Endothelial cell of umbilical vein (primary cell): ENCODE results near the gene TRIM62. TPM values are rescaled to one million over a fixed set of nuclear protein-coding genes. Genes with fewer than 3 reads are reported as not detected.

ENCODE experiments used
- BruUV-seq: library from RNA; stranded (reverse); fragments of 400-500 nt; replicated peaks from 2 replicates; lab custom pipeline; 2021; lab: Mats Ljungman, UMichigan
- CTCF ChIA-PET: fragments of 300-600, 350-600 bp; sonication (Branson Sonifier 250); formaldehyde crosslinking; loops from one replicate; lab custom pipeline; 2021; ENCODE audit warnings: antibody characterized with exemption, inconsistent platforms; lab: Charles Lee
- POLR2A ChIA-PET: fragments of 300-600, 350-600 bp; sonication (Branson Sonifier 250); formaldehyde crosslinking; loops from one replicate; lab custom pipeline; 2021; ENCODE audit warnings: antibody characterized with exemption, inconsistent platforms; lab: Charles Lee
- DNase-seq: peaks from one replicate; pipeline ENCODE4 v3.0.0-alpha.2; 2011; ENCODE audit warnings: low read depth, low spot score
- FAIRE-seq: peaks from 2 replicates; lab custom pipeline; 2011; peaks lifted over from hg19 to GRCh38; lab: Jason Lieb, UNC
- H2AFZ ChIP-seq: 2 replicates; pipeline ENCODE4 v1.6.0; 2012; ENCODE audit warnings: low read depth, low read length, control low read depth, inconsistent platforms
- H3K27ac ChIP-seq: 2 replicates; pipeline ENCODE4 v1.5.1; 2011; ENCODE audit warnings: low read depth, mild to moderate bottlenecking, control low read depth, low read length, moderate library complexity; ENCODE audit not compliant: insufficient read depth
- H3K27me3 ChIP-seq, 2 experiments: 2 replicates each; pipeline versions ENCODE4 v1.6.0 to v1.6.1; 2011; ENCODE audit warnings: low read length in 2 of 2, mixed read lengths in 1 of 2; ENCODE audit not compliant: control insufficient read depth in 2 of 2, insufficient read depth in 2 of 2
- H3K36me3 ChIP-seq, 2 experiments: 2 replicates in 1 of 2; 3 replicates in 1 of 2; pipeline ENCODE4 v1.5.1; 2011; ENCODE audit warnings: low read length in 2 of 2, mild to moderate bottlenecking in 1 of 2, moderate library complexity in 1 of 2; ENCODE audit not compliant: control insufficient read depth in 2 of 2, insufficient read depth in 2 of 2; ENCODE audit errors: extremely low read depth in 1 of 2
- H3K4me1 ChIP-seq: 3 replicates; pipeline ENCODE4 v1.5.1; 2011; ENCODE audit warnings: mild to moderate bottlenecking, low read length; ENCODE audit not compliant: control insufficient read depth, insufficient read depth; ENCODE audit errors: extremely low read depth
- H3K4me2 ChIP-seq: 2 replicates; pipeline ENCODE4 v1.6.1; 2011; ENCODE audit warnings: low read length, control low read depth, mixed read lengths; ENCODE audit not compliant: insufficient read depth
- H3K4me3 ChIP-seq, 3 experiments: fragments of 200-600 bp in 1 of 3; sonication (generic), shearing (Covaris generic) in 1 of 3; replicated peaks in 1 of 3; 2 replicates each; pipeline ENCODE4 v1.5.1; 2011 to 2016; ENCODE audit warnings: control low read depth in 3 of 3, low read length in 3 of 3, mild to moderate bottlenecking in 2 of 3, inconsistent platforms in 1 of 3, low read depth in 1 of 3, moderate library complexity in 1 of 3; ENCODE audit not compliant: insufficient read depth in 1 of 3
- H3K79me2 ChIP-seq: 2 replicates; pipeline ENCODE4 v1.6.0; 2012; ENCODE audit warnings: low read length, inconsistent platforms; ENCODE audit not compliant: control insufficient read depth, insufficient read depth
- H3K9ac ChIP-seq: replicated peaks from 2 replicates; pipeline ENCODE3; 2011; ENCODE audit warnings: low read length, control low read depth; ENCODE audit not compliant: insufficient read depth; ENCODE audit errors: extremely low read depth
- H3K9me1 ChIP-seq: replicated peaks from 3 replicates; pipeline ENCODE4 v1.6.0; 2011; ENCODE audit warnings: mild to moderate bottlenecking, low read length; ENCODE audit not compliant: control insufficient read depth, insufficient read depth; ENCODE audit errors: extremely low read depth
- H3K9me3 ChIP-seq: replicated peaks from 2 replicates; pipeline ENCODE4 v1.5.1; 2012; ENCODE audit warnings: low read length, inconsistent platforms; ENCODE audit not compliant: control insufficient read depth, insufficient read depth
- H4K20me1 ChIP-seq: replicated peaks from 2 replicates; pipeline ENCODE3; 2011; ENCODE audit warnings: mild to moderate bottlenecking, low read length; ENCODE audit not compliant: control insufficient read depth, insufficient read depth; ENCODE audit errors: extremely low read depth
- EZH2 ChIP-seq: IDR thresholded peaks from 2 replicates; pipeline ENCODE4 v1.6.1; 2012; ENCODE audit warnings: borderline replicate concordance, low read depth, mild to moderate bottlenecking, moderate library complexity, low read length, inconsistent platforms; ENCODE audit not compliant: severe bottlenecking
- FOS ChIP-seq: IDR thresholded peaks from 2 replicates; pipeline ENCODE4 v1.6.1; 2011; ENCODE audit warnings: mild to moderate bottlenecking, low read length, moderate library complexity, borderline replicate concordance; ENCODE audit not compliant: insufficient read depth
- GATA2 ChIP-seq: IDR thresholded peaks from 2 replicates; pipeline ENCODE4 v1.7.0; 2011; ENCODE audit warnings: low read depth, mild to moderate bottlenecking, moderate library complexity, mixed read lengths, low read length; ENCODE audit not compliant: insufficient read length, insufficient read depth
- JUN ChIP-seq: IDR thresholded peaks from 2 replicates; pipeline ENCODE4 v1.6.1; 2011; ENCODE audit warnings: borderline replicate concordance, low read depth; ENCODE audit not compliant: insufficient read length, insufficient read depth
- MYC ChIP-seq: IDR thresholded peaks from one replicate; pipeline ENCODE4 v1.6.1; 2011; ENCODE audit warnings: mild to moderate bottlenecking, low read depth, low read length
- POLR2A ChIP-seq: IDR thresholded peaks from 2 replicates; pipeline ENCODE4 v1.6.1; 2012; ENCODE audit warnings: low read depth, mild to moderate bottlenecking, control low read depth, low read length
- POLR2AphosphoS5 ChIP-seq: IDR thresholded peaks from 2 replicates; pipeline ENCODE4 v1.6.1; 2012; ENCODE audit warnings: low read depth, mild to moderate bottlenecking, control low read depth, low read length, moderate library complexity; ENCODE audit not compliant: insufficient read depth
- dilution Hi-C: fragments of 300-500 bp; cut with MboI; formaldehyde crosslinking; loops from one replicate; pipeline ENCODE4 v1.15.0; 2019; ENCODE audit warnings: low sequenced_read_pairs; ENCODE audit not compliant: extremely low pct_ligation_motif_present
- intact Hi-C: fragments of 100-400 bp; cut with micrococcal nuclease; formaldehyde crosslinking; loops from one replicate; pipeline ENCODE4 v1.10.0; 2022
- polyA plus RNA-seq, 4 experiments: library from polyadenylated mRNA; depleted of rRNA in 3 of 4; stranded (reverse) in 3 of 4; unstranded in 1 of 4; fragments of >200 nt; gene quantifications; 2 replicates each; pipeline versions ENCODE4 v1.2.1 to v1.2.3, GENCODE V29; 2011 to 2012; ENCODE audit warnings: missing spikeins in 1 of 4
- total RNA-seq: library from RNA; stranded (reverse); gene quantifications from 2 replicates; pipeline ENCODE4 v1.2.3, GENCODE V29; 2021
- TF ChIP-seq, protein P1 (sequence below), 2 donors: IDR thresholded peaks; 1 replicate in 1 of 2; 2 replicates in 1 of 2; pipeline ENCODE4 v1.5.1; 2011; ENCODE audit warnings: low read length in 2 of 2, mild to moderate bottlenecking in 2 of 2, moderate library complexity in 2 of 2, control low read depth in 1 of 2, inconsistent platforms in 1 of 2, low read depth in 1 of 2; ENCODE audit not compliant: insufficient read depth in 1 of 2; ENCODE audit errors: extremely low read depth in 1 of 2
- TF ChIP-seq, protein P2 (sequence below): IDR thresholded peaks from 2 replicates; pipeline ENCODE4 v1.6.1; 2011; ENCODE audit not compliant: insufficient read depth, insufficient read length

The TRIM62 gene
- total and polyA plus RNA-seq, 2 donors (not counting 3 experiments of a cell fraction or from before 2014, with no cell fraction given), result 8.3 to 9.3 TPM

DNA sequence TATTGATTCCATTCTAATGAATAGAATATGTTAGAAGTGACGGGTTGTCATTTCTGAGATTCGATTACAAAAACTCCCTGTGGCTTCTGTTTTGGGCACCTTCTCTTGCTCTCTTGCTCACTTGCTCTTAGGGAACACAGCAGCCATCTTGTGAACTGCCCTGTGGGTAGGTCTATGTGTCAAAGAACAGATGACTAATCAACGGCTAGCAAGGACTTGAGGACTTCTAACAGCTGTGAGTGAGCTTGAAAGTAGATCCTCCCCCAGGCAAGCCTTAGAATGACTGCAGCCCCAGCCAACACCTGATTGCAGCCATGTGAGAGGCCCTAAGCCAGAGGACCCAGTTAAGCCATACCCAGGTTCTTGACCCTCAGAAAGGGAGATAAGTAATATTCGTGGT lies 51.5 kb downstream of the TRIM62 start:
- no TSS peak for BruUV-seq
- POLR2A ChIA-PET, result no interaction called here
- Histone ChIP-seq H3K4me2 (no peak overlapping the region), H4K20me1 (no peaks in the 10 kb centered on the region), H3K27me3 (peaks cover under 1 to 2% of the 10 kb centered on the region in 2 experiments), H3K36me3 (no peaks in the 10 kb centered on the region), H3K4me1 (peaks cover 10% of the 10 kb centered on the region), H3K9me1 (no peaks in the 10 kb centered on the region), H3K79me2 (no peaks in the 10 kb centered on the region), H3K4me3 (no peak overlapping the region), H2AFZ (no peak overlapping the region), H3K27ac (no peak overlapping the region), H3K9ac (no peak overlapping the region), H3K9me3 (no peaks in the 10 kb centered on the region)
- dilution Hi-C loops, result no loop called here
- CTCF ChIA-PET, result no interaction called here
- DNase-seq (no peak), FAIRE-seq (no peak)
- TF ChIP-seq JUN (no peak), GATA2 (no peak), POLR2A (no peak)
- intact Hi-C loops, result no loop called here

DNA sequence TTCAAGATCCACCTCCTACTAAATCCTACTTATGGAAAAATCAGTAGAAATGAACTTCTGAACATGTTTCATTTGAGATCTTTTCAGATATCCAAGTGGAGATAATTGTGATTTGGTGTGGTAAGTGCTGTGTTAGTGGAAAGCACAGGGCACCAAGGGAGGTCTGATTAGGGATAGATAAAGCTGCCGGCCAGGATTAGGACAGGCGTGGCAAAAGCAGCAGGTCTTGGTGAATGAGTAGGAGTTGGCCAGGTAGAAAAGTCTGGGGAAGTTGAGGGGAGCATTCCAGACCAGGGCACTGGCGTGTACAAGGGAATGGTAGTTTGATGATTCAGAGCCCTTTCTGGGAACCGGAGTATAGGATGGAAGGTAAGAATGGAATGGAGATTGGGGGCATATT lies 53.1 kb downstream of the TRIM62 start:
- H3K9ac ChIP-seq, result no peak overlapping the region
- H3K4me3 ChIP-seq, result no peak overlapping the region
- no peak overlapping the region for H3K4me2 ChIP-seq
- BruUV-seq, result no TSS peak
- peaks cover 10% of the 10 kb centered on the region for H3K4me1 ChIP-seq
- H3K9me3 ChIP-seq, result no peaks in the 10 kb centered on the region
- ChIA-PET CTCF (interaction anchor here (2.4 to 2.8 kb wide), 2 partner anchors 9 to 16 kb away, joined by 10 to 19 read pairs; no protein-coding TSS in a partner anchor), POLR2A (no interaction called here)
- dilution Hi-C loops, result no loop called here
- FAIRE-seq, result no peak
- DNase-seq, result no peak
- no peak overlapping the region for H2AFZ ChIP-seq
- H3K36me3 ChIP-seq, result no peaks in the 10 kb centered on the region
- no peaks in the 10 kb centered on the region for H4K20me1 ChIP-seq
- no peaks in the 10 kb centered on the region for H3K9me1 ChIP-seq
- intact Hi-C loops, result loop anchor here (5.0 kb wide), 3 partner anchors 34 to 304 kb away; partner anchors contain the start of genes PHC2 and ZNF362
- no peaks in the 10 kb centered on the region for H3K79me2 ChIP-seq
- no peak overlapping the region for H3K27ac ChIP-seq
- peaks cover 0 to 2% of the 10 kb centered on the region in 2 experiments for H3K27me3 ChIP-seq
- TF ChIP-seq POLR2A (no peak), POLR2AphosphoS5 (no peak), MYC (no peak), FOS (no peak), EZH2 (no peak), GATA2 (no peak), JUN (no peak)
- TF ChIP-seq, protein P1, sequence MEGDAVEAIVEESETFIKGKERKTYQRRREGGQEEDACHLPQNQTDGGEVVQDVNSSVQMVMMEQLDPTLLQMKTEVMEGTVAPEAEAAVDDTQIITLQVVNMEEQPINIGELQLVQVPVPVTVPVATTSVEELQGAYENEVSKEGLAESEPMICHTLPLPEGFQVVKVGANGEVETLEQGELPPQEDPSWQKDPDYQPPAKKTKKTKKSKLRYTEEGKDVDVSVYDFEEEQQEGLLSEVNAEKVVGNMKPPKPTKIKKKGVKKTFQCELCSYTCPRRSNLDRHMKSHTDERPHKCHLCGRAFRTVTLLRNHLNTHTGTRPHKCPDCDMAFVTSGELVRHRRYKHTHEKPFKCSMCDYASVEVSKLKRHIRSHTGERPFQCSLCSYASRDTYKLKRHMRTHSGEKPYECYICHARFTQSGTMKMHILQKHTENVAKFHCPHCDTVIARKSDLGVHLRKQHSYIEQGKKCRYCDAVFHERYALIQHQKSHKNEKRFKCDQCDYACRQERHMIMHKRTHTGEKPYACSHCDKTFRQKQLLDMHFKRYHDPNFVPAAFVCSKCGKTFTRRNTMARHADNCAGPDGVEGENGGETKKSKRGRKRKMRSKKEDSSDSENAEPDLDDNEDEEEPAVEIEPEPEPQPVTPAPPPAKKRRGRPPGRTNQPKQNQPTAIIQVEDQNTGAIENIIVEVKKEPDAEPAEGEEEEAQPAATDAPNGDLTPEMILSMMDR (IDR thresholded peaks at IDR 0.05; ENCODE audit: extremely low read depth in 1 of 2, insufficient read depth in 1 of 2, low read depth in 1 of 2, low read length in 2 of 2), result no peak
- TF ChIP-seq, protein P2, sequence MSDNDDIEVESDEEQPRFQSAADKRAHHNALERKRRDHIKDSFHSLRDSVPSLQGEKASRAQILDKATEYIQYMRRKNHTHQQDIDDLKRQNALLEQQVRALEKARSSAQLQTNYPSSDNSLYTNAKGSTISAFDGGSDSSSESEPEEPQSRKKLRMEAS, result no peak
